ENCODE measurements around the gene GALNT12.

- no peak for TF ChIP-seq POLR2AphosphoS5 (IDR thresholded peaks at IDR 0.05)
- no peak for TF ChIP-seq CTCF (IDR thresholded peaks at IDR 0.05)
- TF ChIP-seq POLR2A (IDR thresholded peaks at IDR 0.05; ENCODE audit: low read depth): no peak
These were observed 77.4 kb downstream of the GALNT12 start for GRCh38 chr9:98884849-98885248.
